NCI-H187 (cell line): ENCODE measurements around the gene CLCA1.

ENCODE experiments used
- DNase-seq, 2 experiments: peaks; one replicate each; lab custom pipeline; 2025; lab: John Stamatoyannopoulos, UW

The CLCA1 gene

DNA sequence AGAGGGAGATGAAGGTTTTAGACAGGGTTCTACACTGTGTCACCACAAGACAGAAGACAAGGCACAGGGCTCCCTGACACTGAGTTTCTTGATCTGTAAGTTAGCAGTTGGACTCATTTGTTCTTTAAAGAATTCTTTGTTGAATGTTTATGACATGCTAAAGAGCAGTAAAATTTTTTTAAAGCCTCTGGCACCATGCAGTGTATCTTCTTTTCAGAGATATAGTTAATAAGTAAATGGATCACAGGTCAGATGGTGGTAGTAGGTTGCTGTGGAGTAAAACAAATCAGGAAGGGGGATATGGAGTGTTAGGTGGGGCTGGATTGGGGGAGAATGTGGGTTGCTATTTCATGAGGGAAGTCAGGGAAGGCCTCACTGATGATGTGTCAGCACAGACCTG is 80.1 kb downstream of the CLCA1 start:
- DNase-seq, result no peak
